ENCODE data around the gene WDR27. TPM values are rescaled to one million over a fixed set of nuclear protein-coding genes. Genes with fewer than 3 reads are reported as not detected.

Gene WDR27
- total RNA-seq, 1 experiment from 2014 or later = 12.3 TPM

Other genes starting within 250 kb of the WDR27 start
- gene C6orf120, start 97 bp upstream of the WDR27 start, total RNA-seq (2014; rRNA removed; shearing (Covaris generic)) = 47.7 and 55.5 TPM in 2 replicates
- gene PHF10, start 22.5 kb upstream of the WDR27 start, total RNA-seq (2014; rRNA removed; shearing (Covaris generic)) = 19.3 and 26.6 TPM in 2 replicates
- gene DYNLT2, start 49.5 kb upstream of the WDR27 start, total RNA-seq (2014; rRNA removed; shearing (Covaris generic)) = 1.8 and 2.0 TPM in 2 replicates
- 15.6 and 15.9 TPM in 2 replicates for gene ERMARD, start 49.6 kb upstream of the WDR27 start, total RNA-seq (2014; rRNA removed; shearing (Covaris generic))

Data from RPMI7951 (cell line).